ENCODE measurements around the gene ROM1.

GRCh38 chr11:62595124-62595523 is 17.9 kb upstream of the ROM1 start:
- TF ChIP-seq CTCF (optimal IDR thresholded peaks at IDR 0.05 in 1 of 3, IDR thresholded peaks at IDR 0.05 in 1 of 3, conservative IDR thresholded peaks at IDR 0.05 in 1 of 3; ENCODE audit: extremely low read depth in 1 of 3, insufficient read depth in 2 of 3, low read length in 3 of 3) (no peak), EZH2 (IDR thresholded peaks at IDR 0.05; ENCODE audit: low read length) (no peak)

All from keratinocyte (primary cell).